ENCODE results near the gene SKIC2. TPM values are rescaled to one million over a fixed set of nuclear protein-coding genes. Genes with fewer than 3 reads are reported as not detected.
A peak's percentile ranks its signal among the peaks of the same experiment; 100 is the strongest.
"Not testable (repeated sequence)": the region's sequence is repeated elsewhere in the genome, so short reads cannot be mapped to it uniquely, and the experiment has no call there.

The SKIC2 gene
- total RNA-seq, 1 donor from 2014 or later: 46.3 TPM

DNA sequence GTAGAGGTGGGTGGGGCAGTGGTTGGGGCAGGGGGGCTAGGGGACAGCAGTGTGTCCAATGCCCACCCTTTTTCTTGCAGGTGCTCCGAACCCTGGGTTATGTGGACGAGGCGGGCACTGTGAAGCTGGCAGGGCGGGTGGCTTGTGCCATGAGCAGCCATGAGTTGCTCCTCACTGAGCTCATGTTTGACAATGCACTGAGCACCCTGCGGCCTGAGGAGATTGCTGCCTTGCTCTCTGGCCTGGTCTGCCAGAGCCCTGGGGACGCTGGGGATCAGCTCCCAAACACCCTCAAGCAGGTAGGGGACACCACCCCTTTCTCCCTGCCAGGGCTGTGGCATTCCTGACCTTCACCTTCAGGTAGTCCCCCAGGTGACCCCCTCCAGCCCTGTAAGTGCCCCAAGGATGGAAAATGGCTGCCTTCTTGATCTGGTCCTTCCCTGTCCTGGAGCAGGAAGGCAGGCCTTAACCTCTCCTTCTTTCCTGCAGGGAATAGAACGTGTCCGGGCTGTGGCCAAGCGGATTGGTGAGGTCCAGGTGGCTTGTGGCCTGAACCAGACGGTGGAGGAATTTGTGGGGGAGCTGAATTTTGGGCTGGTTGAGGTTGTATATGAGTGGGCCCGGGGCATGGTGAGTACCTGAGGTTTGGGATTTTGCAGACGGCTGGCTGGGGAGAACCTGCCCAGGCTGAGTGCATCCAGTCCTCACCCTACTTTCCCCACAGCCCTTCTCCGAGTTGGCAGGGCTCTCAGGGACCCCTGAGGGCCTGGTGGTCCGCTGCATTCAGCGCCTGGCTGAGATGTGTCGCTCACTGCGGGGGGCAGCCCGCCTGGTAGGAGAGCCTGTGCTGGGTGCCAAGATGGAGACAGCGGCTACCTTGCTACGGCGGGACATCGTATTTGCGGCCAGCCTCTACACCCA lies 10.1 kb downstream of the SKIC2 start:
- no peak for DNase-seq (ENCODE audit: extremely low read depth, low read depth, low spot score)

DNA sequence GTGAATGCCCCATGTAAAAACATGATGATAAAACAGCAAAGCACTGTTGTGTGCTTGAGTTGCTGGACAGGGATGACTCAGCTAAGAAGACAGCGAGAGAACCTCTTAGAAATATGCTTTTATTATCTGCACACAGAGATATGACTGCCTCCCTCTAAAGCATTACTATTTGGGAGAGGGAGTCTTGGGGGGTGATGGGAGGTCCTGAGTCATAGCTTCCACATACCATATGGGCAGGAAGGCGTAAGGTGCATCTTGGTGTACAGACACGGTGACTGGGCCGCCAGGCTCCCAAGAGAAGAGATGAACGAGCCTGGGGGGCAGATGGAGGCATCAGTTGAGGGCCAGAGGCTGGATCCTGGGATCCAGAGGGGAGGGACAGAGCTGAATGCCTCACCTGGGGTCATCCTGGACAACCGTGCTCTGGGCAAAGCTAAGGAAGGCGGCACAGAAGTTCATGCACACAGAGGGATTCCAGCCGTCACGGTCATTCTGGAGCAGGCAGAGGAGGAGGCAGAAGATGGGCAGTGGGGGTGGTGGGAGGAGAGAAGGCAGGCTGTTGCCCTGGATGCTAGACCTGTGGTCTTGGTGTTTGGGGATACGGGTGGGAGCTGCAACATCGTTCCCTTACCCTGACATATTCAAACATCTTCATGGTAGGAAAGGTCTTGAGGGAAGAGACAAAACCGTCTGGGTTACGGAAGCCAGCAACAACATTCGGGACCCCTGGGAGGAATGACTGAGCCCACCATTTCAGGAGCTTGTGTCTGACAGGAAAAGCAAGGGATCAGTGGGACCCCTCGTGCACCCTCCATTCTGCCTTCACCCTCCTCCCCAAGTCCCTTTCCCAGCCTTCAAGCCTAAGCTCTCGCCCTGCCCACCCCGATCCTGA lies 11.0 kb downstream of the SKIC2 start:
- DNase-seq (ENCODE audit: extremely low read depth, low read depth, low spot score): no peak

DNA sequence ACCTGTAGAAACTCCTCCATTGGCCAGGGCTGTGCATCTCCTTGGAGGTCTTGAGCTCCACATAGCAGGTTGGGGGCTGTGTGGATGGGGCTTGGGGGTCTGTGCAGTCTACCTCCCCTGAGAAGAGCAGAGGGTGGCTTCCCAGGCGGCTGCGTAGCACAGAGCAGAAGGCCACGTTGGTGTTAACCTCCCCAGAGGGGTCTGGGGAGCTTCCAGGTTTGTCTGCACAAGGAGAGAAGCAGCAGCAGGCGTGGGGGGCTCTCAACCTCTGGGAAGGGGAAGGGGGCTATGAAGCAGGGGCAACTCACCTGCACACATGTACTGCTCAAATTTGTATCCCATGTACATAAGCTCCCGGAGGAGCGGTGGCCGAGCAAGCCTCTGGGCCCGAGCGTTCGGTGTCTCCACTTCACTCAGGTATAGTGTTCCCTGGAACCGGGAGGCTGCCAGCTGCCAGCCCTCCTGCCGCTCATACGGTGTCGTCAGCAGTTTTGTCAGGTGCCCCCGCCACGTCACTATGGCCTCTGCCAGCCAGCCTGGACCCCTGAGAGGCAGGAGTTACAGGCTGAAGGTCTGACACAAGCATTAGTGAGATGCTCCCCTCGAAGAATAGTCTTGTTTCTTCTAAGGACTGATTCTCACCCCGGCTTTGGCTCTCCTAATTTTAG lies 11.8 kb downstream of the SKIC2 start:
- DNase-seq (ENCODE audit: extremely low read depth, low read depth, low spot score): no peak

DNA sequence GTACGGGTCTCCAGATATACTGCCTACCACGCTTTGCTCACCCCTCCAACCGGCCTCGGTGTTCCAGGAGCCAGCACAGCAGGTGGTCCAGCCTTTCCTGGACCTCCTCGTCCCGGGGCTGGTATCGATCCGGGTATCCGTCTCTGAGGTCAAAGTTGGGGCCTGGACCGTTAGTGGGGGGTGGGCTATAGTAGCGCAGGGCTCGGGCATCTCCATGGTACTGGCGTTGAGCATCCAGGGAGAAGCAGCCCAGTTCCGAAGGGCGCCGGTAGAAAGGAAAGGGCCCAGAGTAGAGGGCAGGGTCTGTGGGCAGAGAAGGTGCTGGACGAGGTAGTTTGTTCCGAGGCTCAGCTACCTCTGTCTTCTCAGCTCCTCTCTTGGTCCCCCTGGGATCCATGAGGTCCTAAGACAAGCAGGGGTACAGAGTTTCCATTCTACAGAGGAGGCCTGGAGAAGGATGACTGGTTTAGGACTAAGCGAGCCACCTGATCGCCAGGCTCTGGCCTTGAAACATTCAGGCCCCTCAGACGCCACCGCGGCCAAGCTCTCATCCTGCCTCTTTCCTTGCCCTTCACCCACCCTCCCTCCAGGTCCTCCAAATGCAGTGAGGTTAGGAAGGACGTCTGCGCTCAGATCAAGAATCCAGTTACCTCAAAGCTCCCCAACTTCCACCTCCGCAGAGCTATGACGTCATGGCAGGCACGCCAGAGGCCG lies 12.5 kb downstream of the SKIC2 start:
- no peak for DNase-seq (ENCODE audit: extremely low read depth, low read depth, low spot score)

DNA sequence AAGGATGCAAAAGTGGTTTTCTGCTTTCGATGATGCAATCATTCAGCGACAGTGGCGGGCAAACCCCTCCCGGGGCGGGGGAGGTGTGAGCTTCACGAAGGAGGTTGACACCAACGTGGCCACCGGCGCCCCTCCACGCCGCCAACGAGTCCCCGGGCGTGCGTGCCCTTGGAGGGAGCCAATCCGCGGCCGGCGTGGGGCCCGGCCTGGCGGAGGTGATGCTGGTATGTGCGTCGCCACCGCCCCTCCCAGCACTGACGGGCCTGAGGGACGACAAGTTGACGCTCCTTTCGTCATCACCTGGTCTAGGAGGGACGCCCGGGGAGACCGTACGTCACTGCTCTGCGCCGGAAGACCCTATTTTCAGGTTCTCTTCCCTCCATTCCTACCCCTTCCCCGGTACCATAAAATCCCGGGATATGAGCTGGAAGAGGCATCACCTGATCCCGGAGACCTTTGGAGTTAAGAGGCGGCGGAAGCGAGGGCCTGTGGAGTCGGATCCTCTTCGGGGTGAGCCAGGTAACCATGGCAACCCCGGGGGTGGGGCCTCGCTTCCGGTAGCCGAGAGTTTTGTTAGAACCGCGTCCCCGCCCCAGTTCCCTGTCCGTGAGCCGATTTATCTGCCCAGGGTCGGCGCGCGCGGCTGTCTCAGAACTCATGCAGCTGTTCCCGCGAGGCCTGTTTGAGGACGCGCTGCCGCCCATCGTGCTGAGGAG lies 13.2 kb downstream of the SKIC2 start, which contains the start of gene DXO:
DXO (minus strand) TSS at position 146 of the 716 bp plus-strand sequence. CDS start 463 bp downstream, outside the sequence.
- peak; percentile 88 for DNase-seq (ENCODE audit: extremely low read depth, low read depth, low spot score)

DNA sequence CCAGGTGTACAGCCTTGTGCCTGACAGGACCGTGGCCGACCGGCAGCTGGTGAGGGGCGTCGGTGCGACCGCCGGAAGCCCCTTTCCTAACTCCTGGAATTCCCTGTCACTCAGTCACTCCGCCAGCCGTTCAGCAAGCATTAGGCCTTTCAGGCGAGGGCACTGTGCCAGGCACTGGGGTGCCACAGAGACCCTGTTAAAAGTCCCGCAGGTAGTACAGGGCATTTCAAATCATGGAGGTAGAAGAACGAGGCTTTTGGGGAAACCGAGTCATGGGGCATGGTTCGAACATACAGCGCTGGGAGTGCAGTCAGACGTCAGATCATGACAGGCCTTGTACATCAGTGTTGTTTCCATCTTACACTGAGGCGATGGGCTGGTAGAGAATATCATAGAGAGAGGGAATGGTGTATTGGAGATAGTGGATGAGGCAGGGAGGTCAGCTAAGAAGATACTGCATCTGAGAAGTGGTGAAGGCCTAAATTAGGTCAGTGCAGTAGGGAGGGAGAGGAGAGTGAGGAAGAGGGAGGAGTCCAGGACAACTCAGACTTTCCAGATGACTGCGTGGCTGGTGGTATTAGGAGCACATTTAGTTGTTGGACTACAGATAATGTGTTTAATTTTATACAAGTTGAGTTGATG lies 13.9 kb downstream of the SKIC2 start:
- DNase-seq (ENCODE audit: extremely low read depth, low read depth, low spot score): no peak

DNA sequence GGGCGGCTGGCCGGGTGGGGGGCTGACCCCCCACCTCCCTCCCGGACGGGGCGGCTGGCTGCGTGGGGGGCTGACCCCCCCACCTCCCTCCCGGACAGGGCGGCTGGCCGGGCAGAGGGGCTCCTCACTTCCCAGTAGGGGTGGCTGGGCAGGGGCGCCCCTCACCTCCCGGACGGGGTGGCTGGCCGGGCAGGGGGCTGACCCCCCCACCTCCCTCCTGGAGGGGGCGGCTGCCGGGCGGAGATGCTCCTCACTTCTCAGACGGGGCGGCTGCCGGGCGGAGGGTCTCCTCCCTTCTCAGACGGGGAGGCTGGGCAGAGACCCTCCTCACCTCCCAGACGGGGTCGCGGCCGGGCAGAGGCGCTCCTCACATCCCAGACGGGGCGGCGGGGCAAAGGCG lies 17.1 kb downstream of the SKIC2 start:
- DNase-seq (ENCODE audit: extremely low read depth, low read depth, low spot score): not testable (repeated sequence)

DNA sequence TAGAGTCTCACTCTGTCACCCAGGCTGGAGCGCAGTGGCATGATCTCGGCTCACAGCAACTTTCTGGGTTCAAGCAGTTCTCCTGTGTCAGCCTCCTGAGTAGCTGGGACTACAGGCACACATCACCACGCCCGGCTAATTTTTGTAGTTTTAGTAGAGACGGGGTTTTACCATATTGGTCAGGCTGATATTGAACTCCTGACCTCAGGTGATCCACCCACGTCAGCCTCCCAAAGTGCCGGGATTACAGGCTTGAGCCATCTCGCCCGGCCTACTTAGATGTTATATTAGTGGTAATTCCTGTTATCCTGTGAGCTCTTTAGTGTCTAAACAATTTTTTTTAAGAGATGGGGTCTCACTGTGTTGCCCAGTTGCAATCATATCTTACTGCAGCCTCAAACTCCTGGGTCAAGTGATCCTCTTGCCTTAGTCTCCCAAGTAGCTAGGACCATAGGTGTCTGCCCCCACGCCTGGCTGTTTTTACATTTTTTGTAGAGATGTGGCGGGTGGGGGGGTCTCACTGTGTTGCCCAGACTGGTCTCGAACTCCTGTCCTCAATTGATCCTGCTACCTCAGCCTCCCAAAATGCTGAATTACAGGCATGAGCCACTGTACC lies 18.9 kb downstream of the SKIC2 start:
- no peak for DNase-seq (ENCODE audit: extremely low read depth, low read depth, low spot score)

DNA sequence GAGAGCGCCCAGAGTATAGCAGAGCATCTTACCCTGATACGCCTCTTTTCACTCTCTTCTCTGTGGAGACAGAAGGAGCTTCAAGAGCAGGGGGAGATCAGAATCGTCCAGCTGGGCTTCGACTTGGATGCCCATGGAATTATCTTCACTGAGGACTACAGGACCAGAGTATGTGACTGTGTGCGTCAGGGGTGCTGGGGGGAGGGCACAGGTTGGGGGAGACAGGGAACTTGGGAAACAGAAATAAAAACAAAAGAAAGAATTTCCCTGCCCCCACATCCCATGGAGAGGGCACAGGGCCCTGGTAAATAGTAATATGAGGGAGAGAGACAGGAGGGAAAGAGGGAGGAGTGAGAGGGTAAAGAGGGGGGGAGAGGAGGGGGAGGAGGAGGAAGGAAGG lies 19.9 kb downstream of the SKIC2 start:
- DNase-seq (ENCODE audit: extremely low read depth, low read depth, low spot score): no peak

DNA sequence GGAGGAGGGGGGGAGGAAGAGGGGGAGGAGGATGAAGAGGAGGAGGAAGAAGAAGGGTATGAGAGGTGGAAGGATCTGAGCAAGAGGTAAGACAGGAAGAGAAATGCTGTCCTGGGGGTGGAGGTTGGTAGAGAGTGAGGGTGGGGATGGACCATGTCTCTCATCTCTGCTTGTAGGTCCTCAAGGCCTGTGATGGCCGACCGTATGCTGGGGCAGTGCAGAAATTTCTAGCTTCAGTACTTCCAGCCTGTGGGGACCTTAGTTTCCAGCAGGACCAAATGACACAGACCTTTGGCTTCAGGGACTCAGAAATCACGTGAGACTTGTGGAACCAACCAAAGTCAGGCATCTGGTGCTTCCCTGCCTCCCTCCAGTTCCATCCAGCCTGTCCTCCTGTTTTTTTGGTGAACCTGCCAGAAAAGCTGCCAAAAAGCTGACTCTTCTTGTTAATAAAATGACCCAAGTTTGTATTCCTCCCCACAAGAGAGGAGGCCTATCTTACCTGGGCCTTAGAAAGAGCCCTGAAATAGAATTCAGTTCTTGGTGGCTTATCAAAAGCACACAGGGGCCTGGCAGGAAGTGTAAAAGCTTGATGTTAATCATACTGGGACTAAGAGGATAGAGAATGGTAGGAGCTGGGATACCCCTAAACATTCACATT lies 20.4 kb downstream of the SKIC2 start:
- no peak for DNase-seq (ENCODE audit: extremely low read depth, low read depth, low spot score)

DNA sequence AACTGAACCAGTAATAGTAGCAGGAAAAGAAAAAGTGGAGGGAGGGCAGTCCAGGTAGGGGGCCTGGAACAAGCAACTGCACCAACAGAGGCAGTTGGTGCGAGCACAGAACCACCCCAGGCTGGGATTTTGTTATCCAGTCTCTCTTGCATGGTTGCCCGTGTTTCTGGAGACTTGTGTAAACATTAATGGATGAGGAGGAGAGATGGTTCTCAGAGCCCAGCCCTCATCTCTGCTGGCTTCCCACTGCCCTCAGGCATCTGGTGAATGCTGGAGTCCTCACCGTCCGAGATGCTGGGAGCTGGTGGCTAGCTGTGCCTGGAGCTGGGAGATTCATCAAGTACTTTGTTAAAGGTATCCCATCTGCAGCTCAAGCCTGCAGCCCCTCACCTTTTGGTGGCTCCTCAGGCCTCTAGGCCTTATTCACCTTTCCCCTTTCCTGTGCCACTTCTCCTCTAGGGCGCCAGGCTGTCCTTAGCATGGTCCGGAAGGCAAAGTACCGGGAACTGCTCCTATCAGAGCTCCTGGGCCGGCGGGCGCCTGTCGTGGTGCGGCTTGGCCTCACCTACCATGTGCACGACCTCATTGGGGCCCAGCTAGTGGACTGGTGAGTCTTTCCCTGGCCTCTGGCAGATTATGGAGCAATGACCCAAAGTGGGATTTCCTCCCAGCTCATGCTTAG lies 21.4 kb downstream of the SKIC2 start:
- DNase-seq (ENCODE audit: extremely low read depth, low read depth, low spot score): not testable (repeated sequence)

DNA sequence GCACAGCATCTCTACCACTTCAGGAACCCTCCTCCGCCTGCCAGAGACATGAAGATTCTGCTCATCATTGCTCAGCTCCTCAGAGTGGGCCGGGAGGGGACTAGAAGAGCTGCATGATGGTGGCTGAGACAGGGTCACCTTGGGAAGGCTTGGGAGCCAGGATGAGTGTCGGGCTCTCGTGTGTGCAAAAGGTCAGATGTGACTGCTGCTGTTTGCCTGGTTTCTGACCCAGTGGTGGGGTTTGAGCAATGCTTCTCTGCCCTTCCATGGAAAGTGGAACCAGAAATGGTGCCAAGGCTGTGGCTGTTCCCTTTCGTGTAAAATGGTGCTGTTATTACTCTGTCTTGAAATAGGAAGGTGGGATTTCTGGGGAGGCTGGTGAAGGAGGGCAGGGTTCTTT lies 22.0 kb downstream of the SKIC2 start:
- not testable (repeated sequence) for DNase-seq (ENCODE audit: extremely low read depth, low read depth, low spot score)

DNA sequence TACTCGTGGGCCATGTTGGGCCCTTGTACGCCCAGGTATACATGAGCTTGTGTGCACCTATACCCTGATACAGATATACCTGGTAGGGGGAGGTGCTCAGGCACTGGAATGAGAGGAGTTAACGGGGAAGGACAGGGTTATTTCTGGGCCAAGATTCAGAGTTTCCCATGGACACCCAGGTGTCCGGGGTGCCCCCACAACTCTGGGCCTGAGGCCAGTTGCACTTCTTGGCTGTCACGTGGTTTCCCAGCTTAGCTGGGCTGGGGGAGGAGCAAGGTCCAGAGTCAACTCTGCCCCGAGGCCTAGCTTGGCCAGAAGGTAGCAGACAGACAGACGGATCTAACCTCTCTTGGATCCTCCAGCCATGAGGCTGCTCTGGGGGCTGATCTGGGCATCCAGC lies 22.8 kb downstream of the SKIC2 start, which contains the start of gene C4A:
C4A (plus strand) TSS at position 314 of the 400 bp plus-strand sequence; CDS start at position 365, 51 bp downstream.
- DNase-seq (ENCODE audit: extremely low read depth, low read depth, low spot score): not testable (repeated sequence)

DNA sequence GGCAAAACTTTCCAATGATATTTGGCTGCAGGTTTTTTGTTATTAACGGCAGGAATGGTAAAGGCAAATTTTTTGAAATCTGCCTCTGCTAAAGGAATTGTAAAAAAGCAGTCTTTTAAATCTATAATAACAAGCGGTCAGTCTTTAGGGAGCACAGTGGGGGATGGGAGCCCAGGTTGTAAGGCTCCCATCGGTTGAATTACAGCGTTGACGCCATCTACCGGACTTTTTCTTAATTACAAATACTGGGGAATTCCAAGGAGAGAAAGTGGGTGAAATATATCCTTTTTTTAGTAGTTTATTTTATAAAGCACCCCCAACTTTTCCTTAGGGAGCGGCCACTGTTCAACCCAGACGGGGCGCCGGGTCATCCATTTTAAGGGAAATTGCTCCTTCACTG lies 30.4 kb downstream of the SKIC2 start:
- DNase-seq (ENCODE audit: extremely low read depth, low read depth, low spot score): not testable (repeated sequence)

DNA sequence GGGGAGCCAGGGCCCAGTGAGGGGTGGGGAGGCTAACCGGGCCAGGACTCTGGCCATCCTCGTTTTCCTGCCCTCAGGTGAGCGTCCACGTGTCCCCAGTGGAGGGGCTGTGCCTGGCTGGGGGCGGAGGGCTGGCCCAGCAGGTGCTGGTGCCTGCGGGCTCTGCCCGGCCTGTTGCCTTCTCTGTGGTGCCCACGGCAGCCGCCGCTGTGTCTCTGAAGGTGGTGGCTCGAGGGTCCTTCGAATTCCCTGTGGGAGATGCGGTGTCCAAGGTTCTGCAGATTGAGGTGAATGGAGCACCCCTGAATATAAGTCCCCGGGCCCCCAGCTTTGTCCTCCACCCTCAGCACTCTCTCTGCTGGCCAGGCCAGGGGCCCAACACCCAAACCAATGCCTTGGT lies 35.4 kb downstream of the SKIC2 start:
- not testable (repeated sequence) for DNase-seq (ENCODE audit: extremely low read depth, low read depth, low spot score)

DNA sequence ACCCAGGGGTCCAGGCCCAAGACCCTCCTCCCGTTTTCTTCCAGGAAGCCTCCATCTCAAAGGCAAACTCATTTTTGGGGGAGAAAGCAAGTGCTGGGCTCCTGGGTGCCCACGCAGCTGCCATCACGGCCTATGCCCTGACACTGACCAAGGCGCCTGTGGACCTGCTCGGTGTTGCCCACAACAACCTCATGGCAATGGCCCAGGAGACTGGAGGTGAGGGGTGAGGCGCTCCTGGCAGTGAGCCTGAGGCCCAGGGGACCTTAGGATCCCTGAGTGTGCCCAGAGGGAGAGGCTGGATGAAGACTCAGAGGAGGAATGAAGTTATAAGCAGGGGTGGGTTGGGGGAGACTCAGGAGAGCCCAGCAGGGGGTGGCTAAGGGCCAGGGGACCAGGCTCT lies 37.4 kb downstream of the SKIC2 start:
- DNase-seq (ENCODE audit: extremely low read depth, low read depth, low spot score): not testable (repeated sequence)

DNA sequence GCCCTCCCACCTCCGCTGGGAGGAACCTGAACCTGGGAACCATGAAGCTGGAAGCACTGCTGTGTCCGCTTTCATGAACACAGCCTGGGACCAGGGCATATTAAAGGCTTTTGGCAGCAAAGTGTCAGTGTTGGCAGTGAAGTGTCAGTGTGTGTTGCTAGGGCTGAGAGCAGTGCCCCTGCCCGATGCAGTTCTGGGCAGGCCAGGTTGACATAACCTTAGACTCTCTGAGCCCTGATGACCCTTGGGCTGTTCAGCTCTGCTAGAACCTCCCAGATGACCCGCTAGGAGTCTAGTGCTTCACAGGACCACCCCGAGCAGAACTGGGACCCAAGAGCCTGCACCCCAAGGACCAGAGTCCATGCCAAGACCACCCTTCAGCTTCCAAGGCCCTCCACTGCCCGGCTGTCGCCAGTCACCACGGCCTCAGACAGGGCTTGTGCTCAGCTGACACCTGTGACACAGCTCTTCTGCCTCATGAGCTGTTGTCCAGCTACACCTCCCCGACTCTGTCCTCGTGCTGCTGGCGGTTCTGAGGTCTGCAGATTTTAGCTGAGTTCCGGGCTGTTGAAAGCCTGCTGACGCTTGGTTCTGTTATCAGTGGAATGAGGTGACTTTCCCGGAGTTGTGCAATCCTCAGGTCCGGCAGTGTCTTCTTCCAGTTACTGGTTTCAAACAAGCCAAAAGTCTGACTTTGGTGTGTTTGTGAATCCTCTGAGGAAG lies 43.7 kb downstream of the SKIC2 start:
- not testable (repeated sequence) for DNase-seq (ENCODE audit: extremely low read depth, low read depth, low spot score)

All from glomerular endothelial cell (primary cell).